Heart left ventricle (tissue), 13 donors: ENCODE measurements around the gene TAS2R1.

Experiments used
- POLR2A ChIP-seq, 2 donors: fragments of 450-650 bp; IDR thresholded peaks; one replicate each; pipeline ENCODE4 v1.6.1; 2017; ENCODE audit warnings: antibody characterized with exemption in 2 of 2, mild to moderate bottlenecking in 2 of 2, moderate library complexity in 2 of 2
- TF ChIP-seq, protein P1 (sequence below), 12 donors: fragments of 200-600 bp; sonication (generic) in 4 of 12; IDR thresholded peaks; one replicate each; pipeline versions ENCODE4 v1.5.0 to v1.8.0; 2018 to 2022; ENCODE audit warnings: antibody characterized with exemption in 12 of 12, mild to moderate bottlenecking in 5 of 12
- donor health status: ischemic (EF 13 %, LVEDD 7.1; RV severe dilation, severe dysfunction).
- donor health status: DM: no; HTN: yes; CAD: no.
- donor health status: DM: no; HTN: no; CAD: no.
- donor health status: ischemic (EF 25% LVEDD 6.9; RV normal size, moderate dysfunction).
- donor health status: ischemic (EF 25% LVEDD 5.7; RV mildly dilated, moderate dysfunction).
- donor health status: ischemic (EF 35%, LVEDD 5.7; RV mildly dilated, moderate dysfunction).
- donor health status: nonischemic (EF 11% LVEDD 7.7; RV severe dilation, severe dysfunction).
- donor health status: DM: yes; HTN: yes; CAD: no.
- donor health status: PGD.
- donor health status: ischemic (EF 29% LVEDD 5.4; RV normal size, mild dysfunction).
- donor health status: nonischemic (EF 23%, LVEDD 6.1; RV moderate dilation, normal function).

DNA sequence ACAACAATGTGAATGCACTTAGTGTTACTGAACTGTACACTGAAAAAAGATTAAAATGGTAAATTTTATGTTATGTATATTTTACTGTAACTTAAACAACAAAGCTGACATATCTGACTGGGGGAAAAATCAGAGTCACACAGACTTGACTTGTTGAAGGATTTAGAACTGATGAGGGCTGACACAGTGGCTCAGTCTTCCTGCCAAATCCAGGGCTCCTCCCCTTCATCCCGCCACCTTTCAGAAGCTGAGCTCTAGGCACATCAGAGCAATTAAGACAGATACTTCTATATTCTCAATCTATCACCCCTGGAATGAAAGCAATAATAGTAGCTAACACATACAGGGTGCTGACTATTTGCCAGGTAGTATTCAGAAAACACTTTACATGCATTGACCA lies 27.7 kb upstream of the TAS2R1 start:
- TF ChIP-seq POLR2A (IDR thresholded peaks at IDR 0.05), result no peak
- TF ChIP-seq, protein P1, sequence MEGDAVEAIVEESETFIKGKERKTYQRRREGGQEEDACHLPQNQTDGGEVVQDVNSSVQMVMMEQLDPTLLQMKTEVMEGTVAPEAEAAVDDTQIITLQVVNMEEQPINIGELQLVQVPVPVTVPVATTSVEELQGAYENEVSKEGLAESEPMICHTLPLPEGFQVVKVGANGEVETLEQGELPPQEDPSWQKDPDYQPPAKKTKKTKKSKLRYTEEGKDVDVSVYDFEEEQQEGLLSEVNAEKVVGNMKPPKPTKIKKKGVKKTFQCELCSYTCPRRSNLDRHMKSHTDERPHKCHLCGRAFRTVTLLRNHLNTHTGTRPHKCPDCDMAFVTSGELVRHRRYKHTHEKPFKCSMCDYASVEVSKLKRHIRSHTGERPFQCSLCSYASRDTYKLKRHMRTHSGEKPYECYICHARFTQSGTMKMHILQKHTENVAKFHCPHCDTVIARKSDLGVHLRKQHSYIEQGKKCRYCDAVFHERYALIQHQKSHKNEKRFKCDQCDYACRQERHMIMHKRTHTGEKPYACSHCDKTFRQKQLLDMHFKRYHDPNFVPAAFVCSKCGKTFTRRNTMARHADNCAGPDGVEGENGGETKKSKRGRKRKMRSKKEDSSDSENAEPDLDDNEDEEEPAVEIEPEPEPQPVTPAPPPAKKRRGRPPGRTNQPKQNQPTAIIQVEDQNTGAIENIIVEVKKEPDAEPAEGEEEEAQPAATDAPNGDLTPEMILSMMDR (IDR thresholded peaks at IDR 0.05), result no peak
